GM18868 (cell line): ENCODE measurements around the gene SPART.
A peak's percentile ranks its signal among the peaks of the same experiment; 100 is the strongest.
"Not testable (repeated sequence)": the region's sequence is repeated elsewhere in the genome, so short reads cannot be mapped to it uniquely, and the experiment has no call there.

Experiments
- ATAC-seq: cut with Tn5 transposase; IDR thresholded peaks from one replicate; pipeline ENCODE4 v1.9.1; 2021; ENCODE audit warnings: mild to moderate bottlenecking, moderate library complexity; ENCODE audit not compliant: unreplicated experiment

Gene SPART

DNA sequence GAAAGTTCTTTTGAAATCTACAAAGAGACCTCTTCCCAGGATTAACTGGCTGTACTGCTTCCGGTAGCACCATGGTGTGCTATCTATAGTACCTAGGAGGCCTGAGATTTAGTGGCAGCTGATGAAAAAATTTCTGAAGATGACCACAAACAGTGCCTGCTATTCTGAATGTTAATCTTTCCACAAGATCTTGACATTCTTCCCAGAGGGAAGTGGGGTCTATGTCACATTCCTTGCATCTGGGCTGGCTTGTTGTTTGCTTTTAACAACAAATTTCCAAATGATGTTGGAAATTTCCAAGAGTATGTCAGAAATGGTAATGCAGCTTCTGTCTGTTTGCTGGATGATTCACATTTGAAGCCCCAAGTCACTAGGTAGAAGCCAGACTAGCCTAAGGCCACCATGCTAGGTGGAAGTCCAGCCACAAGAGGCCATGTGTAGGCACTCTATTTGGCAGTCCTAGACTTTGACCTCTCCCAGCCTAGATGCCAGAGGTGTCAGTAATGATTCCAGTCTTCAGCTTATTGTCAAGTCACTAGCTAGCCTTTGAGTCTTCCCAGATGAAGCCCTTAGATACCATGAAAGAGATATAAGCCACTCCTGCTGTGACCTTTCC, 22.1 kb downstream of the SPART start:
- no peak for ATAC-seq

- ATAC-seq = no peak
Measured at GRCh38 chr13:36323408-36323807, 22.8 kb downstream of the SPART start.

- ATAC-seq = not testable (repeated sequence)
Measured at GRCh38 chr13:36319793-36320192, 26.4 kb downstream of the SPART start.

GRCh38 chr13:36313047-36313969, 32.9 kb downstream of the SPART start:
- ATAC-seq = no peak

GRCh38 chr13:36310417-36311108, 35.6 kb downstream of the SPART start:
- peak; percentile 84 for ATAC-seq

DNA sequence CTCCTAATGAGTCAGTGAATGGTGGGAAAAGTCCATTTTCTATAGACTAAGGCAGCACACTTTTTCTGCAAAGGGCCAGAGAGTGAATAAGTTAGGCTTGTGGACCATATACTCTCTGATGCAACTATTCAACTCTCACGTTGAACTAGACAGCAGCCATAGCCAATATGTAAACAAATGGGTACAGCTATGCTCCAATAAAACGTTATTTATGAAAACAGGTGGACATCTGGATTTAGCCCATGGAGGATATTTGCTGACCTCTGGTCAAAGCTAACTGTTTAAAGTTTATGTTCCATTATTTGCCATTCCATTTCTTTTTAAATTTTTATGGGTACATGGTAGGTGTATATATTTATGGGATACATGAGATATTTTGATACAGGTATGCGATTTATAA, 43.9 kb downstream of the SPART start:
- no peak for ATAC-seq

GRCh38 chr13:36299469-36299868, 46.7 kb downstream of the SPART start:
- ATAC-seq = not testable (repeated sequence)

DNA sequence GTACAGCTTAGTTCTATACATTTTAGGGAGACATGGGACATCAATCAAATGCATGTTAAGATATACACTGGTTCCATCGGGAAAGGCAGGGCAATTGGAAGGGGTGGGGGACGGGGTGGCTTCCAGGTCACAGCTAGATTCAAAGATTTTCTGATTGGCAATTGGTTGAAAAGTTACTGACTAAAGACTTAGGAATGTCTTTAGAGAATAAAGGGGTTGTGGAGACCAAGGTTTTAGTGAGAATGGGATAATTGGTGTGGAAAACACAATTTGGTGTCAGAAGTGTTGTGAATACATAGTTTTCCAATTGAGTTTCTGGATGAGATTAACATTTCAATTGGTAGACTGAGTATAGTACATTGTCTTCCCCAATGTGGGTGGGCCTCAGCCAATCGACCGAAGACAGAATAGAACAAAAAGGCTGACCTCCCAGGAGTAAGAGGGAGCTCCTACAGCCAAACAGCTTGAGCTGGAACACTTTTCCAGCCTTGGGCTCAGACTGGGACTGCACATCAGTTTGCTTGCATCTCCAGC, 47.6 kb downstream of the SPART start:
- ATAC-seq = no peak

- ATAC-seq = peak; percentile 76
Measured at GRCh38 chr13:36297366-36298338, 48.5 kb downstream of the SPART start, which contains the start of gene CCDC169. Gene CCDC169 (minus strand): TSS chr13:36297814. CDS start chr13:36297719, 95 bp downstream.

DNA sequence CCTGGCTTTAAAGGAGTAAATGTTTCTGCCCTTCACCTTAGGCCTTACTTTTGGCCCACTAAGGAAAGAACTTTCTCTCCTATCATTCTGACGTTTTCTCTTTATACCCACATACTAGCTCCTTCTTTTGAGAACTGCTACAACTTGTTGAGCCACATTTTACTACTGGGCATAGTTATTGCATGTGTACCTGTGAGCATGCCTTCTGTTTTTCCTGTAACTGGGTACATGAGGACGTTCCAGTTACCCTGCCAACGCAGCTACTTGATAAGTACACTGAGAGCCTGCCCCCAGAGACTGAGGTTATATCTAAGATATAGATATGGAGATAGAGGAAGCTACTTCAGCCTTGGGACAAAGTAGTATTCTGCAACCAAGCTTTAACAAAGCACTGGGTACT, 52.1 kb downstream of the SPART start:
- no peak for ATAC-seq

- ATAC-seq = no peak
Measured at GRCh38 chr13:36293497-36293896, 52.7 kb downstream of the SPART start.

DNA sequence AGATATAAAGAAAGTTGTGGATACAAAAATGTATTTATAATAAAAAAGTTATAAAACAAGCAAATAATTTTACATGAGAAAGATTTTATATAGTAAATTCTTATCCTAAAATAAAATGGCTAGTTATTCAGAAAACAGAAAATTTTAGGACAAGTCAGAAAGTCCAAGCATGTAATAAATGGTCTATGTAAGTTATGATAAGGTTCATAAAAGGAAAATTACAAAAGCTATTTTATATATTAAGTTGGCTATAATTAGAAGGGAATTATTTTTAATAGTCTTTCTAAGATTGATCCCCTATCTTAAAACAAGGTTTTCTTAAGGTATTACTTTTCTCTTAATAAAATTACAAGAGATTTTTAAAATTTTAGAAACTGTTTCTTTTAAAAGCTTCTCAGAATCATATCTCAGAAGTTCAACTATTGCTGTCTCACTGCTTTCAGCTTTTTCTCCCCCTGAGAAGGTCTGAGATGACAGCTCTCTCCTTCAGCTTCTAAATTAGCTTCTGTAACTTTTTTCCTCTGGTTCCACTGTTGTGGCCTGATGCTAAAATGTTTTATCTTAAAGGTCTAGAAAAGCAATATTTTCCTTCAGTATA, 57.3 kb downstream of the SPART start:
- no peak for ATAC-seq

DNA sequence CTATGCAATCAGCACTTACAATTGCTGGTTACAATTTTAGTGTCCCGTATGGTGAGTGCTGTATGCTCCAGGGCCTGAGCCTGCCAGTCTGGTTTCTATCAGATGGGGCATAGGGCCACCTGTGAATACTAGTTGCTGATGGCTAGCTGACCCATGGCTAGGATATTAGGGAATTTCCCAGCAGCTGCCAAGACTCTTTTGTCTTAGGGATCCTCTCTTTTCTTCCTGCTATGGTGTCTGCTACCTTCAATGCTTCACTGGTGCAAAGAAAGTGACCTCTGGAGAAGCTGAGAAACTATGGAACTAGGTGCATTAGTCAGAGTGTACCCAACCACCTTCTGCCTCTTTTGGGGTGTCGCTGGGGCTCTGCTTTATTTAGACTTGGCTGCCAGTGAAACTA, 60.2 kb downstream of the SPART start:
- ATAC-seq = no peak

- peak; percentile 71 for ATAC-seq
Measured at GRCh38 chr13:36282821-36283432, 63.3 kb downstream of the SPART start.

DNA sequence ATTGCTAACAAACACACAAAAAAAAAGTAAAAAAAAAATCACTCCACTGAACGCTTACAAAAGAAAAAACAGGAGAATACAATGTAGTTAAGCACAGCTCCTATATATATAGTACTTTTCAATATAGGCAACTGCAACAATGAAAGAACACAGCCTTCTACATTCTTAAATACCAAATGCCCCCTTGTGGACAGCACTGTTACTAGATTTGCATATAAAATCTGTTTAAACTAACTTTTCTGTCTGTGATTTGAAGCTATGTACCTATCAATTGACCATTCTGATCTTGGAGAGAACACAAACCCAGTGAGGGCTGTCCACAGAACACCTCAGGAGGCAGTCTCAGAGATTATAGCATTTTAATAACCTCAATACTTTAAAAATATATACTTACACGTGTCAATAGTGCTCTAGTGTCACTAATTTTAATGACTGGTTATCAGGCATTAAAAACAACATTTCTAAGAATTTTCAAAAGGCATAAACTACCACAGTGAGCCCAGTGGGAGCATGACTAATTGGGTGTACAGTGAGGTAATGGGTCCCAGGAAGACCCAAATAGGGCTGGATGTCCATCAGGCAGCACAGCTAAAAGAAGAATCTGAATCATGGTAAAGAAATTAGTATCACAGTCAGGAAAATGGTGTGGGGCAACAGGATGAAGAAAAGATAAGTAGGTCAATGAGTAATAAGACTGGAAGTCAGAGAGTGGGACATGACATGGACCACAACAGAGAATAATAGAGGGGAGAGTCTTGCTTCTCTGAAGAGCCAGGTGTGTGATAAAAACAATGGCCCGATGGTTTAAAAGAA, 70.8 kb downstream of the SPART start:
- peak; percentile 82 for ATAC-seq

DNA sequence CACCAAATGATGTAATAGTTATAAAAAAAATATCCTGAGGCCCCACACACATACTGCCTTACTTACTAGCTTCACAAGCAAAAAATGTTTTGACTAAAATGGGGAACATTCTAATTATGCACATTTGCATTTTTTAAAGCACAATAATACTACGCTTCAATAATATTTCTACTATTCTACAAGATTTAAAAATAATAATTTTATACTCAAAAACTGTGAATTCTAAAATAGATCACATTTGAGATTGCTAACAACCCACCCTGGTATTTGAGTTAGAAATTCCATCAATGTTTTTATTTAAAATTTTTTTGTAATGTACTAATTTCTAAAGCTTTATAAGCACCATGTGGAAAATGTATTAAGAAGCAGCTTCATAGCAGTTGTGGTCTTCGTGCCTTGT, 72.8 kb downstream of the SPART start:
- no peak for ATAC-seq

DNA sequence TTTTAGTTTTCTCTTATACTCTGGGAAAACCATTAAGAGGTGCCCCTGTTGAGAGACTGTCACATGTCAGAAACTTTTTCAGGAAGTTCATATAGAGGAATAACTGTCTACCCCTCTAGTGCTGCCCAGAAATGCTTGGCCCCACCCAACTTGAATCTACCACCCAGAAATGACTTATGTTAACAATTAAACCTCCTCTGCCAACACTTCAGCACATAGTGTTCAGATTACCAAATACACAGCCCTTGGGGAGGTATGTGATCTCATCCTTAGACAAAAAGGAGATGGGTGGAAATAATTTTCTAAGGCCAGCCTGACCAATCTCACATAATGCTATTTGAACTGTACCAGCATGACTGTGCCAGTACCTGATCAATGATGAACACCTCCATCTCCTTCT, 84.2 kb downstream of the SPART start:
- no peak for ATAC-seq

DNA sequence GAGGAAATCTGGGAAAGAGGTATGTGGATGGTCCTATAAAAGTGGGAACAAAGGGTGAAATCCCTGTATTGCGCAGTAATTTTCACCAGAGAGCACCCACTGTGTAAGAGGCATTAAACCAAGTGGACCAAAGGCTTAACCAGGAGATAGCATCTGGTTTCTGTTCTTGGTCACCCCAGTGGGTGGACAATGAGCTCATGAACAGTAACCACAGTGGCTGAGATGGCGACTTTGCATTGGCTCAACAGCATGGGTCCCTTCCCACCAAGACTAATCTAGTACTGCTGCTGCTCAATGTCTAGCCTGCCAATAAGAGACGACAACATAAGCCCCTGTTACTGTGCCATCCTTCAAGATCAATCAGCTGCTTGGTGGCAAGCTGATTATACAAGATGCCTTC, 85.2 kb downstream of the SPART start:
- ATAC-seq = no peak
